Embryonic facial prominence (tissue), 1 donor: Measurements from ENCODE around the gene SCN4B.

Experiments
- DNase-seq: peaks from one replicate; pipeline ENCODE4 v3.0.0-alpha.2; 2016; ENCODE audit errors: extremely low spot score

SCN4B gene

GRCh38 chr11:118152020-118152551, 537 bp downstream of the SCN4B start:
- DNase-seq: no peak

- DNase-seq: no peak
These were observed 1.2 kb downstream of the SCN4B start for GRCh38 chr11:118151431-118151830.

- no peak for DNase-seq
These were observed 3.1 kb downstream of the SCN4B start for GRCh38 chr11:118149493-118149892.

GRCh38 chr11:118148856-118149255, 3.8 kb downstream of the SCN4B start:
- DNase-seq: no peak

- DNase-seq: no peak
These were observed 4.4 kb downstream of the SCN4B start for GRCh38 chr11:118148240-118148639.

- no peak for DNase-seq
These were observed 5.1 kb downstream of the SCN4B start for GRCh38 chr11:118147502-118147901.

GRCh38 chr11:118146554-118146953, 6.1 kb downstream of the SCN4B start:
- no peak for DNase-seq

GRCh38 chr11:118145285-118146227, 7.1 kb downstream of the SCN4B start:
- peak; percentile 66 for DNase-seq

- no peak for DNase-seq
These were observed 8.0 kb downstream of the SCN4B start for GRCh38 chr11:118144301-118145268.

GRCh38 chr11:118143661-118144185, 8.9 kb downstream of the SCN4B start:
- DNase-seq: no peak

- no peak for DNase-seq
These were observed 9.8 kb downstream of the SCN4B start for GRCh38 chr11:118142809-118143208.

GRCh38 chr11:118142081-118142480, 10.5 kb downstream of the SCN4B start:
- no peak for DNase-seq

GRCh38 chr11:118139578-118139977, 13.0 kb downstream of the SCN4B start:
- DNase-seq: no peak

GRCh38 chr11:118138839-118139420, 13.7 kb downstream of the SCN4B start:
- no peak for DNase-seq

GRCh38 chr11:118136801-118137200, 15.8 kb downstream of the SCN4B start:
- no peak for DNase-seq

GRCh38 chr11:118136341-118136740, 16.3 kb downstream of the SCN4B start:
- no peak for DNase-seq

GRCh38 chr11:118135796-118136165, 16.8 kb downstream of the SCN4B start:
- no peak for DNase-seq

- no peak for DNase-seq
These were observed 17.4 kb downstream of the SCN4B start for GRCh38 chr11:118135051-118135795.

GRCh38 chr11:118133816-118134215, 18.8 kb downstream of the SCN4B start:
- no peak for DNase-seq

GRCh38 chr11:118132385-118133151, 20.1 kb downstream of the SCN4B start:
- no peak for DNase-seq
